ENCODE measurements around the gene CCR9. TPM values are rescaled to one million over a fixed set of nuclear protein-coding genes. Genes with fewer than 3 reads are reported as not detected.

CCR9 gene
- total RNA-seq, 1 experiment from 2014 or later, result not detected

DNA sequence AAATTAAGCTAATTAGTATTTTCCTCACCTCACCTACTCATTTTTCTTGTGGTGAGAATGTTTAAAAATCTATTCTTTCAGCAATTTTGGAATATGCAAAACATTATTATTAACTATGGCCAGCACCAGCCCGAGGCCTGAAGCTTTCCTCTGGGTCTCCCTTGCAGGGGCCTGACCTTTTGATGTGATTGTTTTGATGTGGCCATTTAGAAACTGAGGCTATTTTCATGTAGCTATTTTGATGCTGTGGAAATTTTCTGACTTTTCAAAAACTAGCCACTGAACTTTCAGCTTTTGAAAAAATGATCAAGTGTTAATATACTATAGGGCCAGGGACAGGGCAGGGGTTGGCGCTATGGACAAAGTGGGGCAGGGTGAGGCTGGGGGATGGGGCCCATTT, 8.2 kb upstream of the CCR9 start:
- RAD21 ChIA-PET (ENCODE audit: low non-redundant PET in 1 of 2, low total read pairs in 2 of 2, uncharacterized antibody in 2 of 2, unreplicated experiment in 2 of 2), result no interaction called here
- no peak for DNase-seq (ENCODE audit: low read depth, low spot score)
- H2AFZ ChIP-seq (ENCODE audit: low read depth, low read length, poor library complexity, severe bottlenecking), result no peak overlapping the region
- no peaks in the 10 kb centered on the region for H3K9me2 ChIP-seq (ENCODE audit: insufficient read depth)
- TF ChIP-seq POLR2A (IDR thresholded peaks at IDR 0.05; ENCODE audit: borderline replicate concordance, extremely low read depth, insufficient read depth, insufficient read length), result no peak
- no peak for TF ChIP-seq EGR1 (IDR thresholded peaks at IDR 0.05; ENCODE audit: low read depth)
- TF ChIP-seq YY1 (IDR thresholded peaks at IDR 0.05; ENCODE audit: extremely low read depth, insufficient replicate concordance, low read depth, low read length), result no peak
- TF ChIP-seq SP1 (IDR thresholded peaks at IDR 0.05; ENCODE audit: low read depth), result no peak
- TF ChIP-seq FOSL1 (IDR thresholded peaks at IDR 0.05; ENCODE audit: low read depth), result no peak
- no peak for TF ChIP-seq JUND (IDR thresholded peaks at IDR 0.05)
- no peak for TF ChIP-seq CEBPB (IDR thresholded peaks at IDR 0.05; ENCODE audit: low read depth)
- TF ChIP-seq EZH2 (IDR thresholded peaks at IDR 0.05), result no peak
- no peaks in the 10 kb centered on the region for H4K20me1 ChIP-seq (ENCODE audit: insufficient read depth)
- intact Hi-C loops (cut with micrococcal nuclease), result no loop called here
- CTCF ChIA-PET, result no interaction called here
- no peak for ATAC-seq
- no peak overlapping the region for H3K9ac ChIP-seq (ENCODE audit: low read length)
- H3K9me3 ChIP-seq (ENCODE audit: control insufficient read depth in 1 of 2, insufficient read depth in 1 of 2, low read depth in 1 of 2, low read length in 2 of 2), result no peaks in the 10 kb centered on the region
- H3K27me3 ChIP-seq (ENCODE audit: insufficient read depth, low read length), result no peaks in the 10 kb centered on the region
- no peak overlapping the region for H3K4me2 ChIP-seq (ENCODE audit: low read length)
- H3K4me3 ChIP-seq (replicated peaks in 1 of 2; ENCODE audit: low read depth in 1 of 2, low read length in 2 of 2), result no peak overlapping the region
- H3K79me2 ChIP-seq (ENCODE audit: insufficient read depth, low read length), result no peaks in the 10 kb centered on the region
- POLR2A ChIA-PET, result no interaction called here
- H3K4me1 ChIP-seq (ENCODE audit: control insufficient read depth in 1 of 2, insufficient read depth in 2 of 2, low read length in 2 of 2), result peaks cover 2 to 12% of the 10 kb centered on the region in 2 experiments; a peak in 2 of 4 replicates
- H3K27ac ChIP-seq (ENCODE audit: low read depth, low read length), result no peak overlapping the region
- H3K36me3 ChIP-seq (ENCODE audit: control insufficient read depth in 1 of 2, insufficient read depth in 2 of 2, low read length in 2 of 2), result no peaks in the 10 kb centered on the region
- BruUV-seq (replicated peaks), result no TSS peak

DNA sequence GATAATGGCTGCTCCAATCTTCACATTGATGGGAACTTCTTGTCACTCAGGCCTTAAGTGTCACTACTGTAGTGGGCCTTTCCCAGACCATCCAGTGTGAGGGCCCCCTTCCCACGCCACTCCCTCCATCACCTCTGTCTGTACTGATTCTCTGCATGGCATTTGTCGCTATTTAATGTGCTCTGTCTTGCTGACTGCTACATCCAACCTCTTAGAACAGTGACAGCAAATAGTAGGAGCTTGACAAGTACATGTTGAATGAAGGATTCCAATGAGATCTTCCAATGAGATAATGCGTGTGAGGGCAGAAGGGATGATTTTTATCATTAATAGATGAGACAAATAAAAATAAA, 5.6 kb upstream of the CCR9 start:
- Histone ChIP-seq H3K9me2 (ENCODE audit: insufficient read depth) (no peaks in the 10 kb centered on the region), H2AFZ (ENCODE audit: low read depth, low read length, poor library complexity, severe bottlenecking) (no peak overlapping the region), H3K9ac (ENCODE audit: low read length) (no peak overlapping the region), H3K27me3 (ENCODE audit: insufficient read depth, low read length) (no peaks in the 10 kb centered on the region), H3K79me2 (ENCODE audit: insufficient read depth, low read length) (no peaks in the 10 kb centered on the region), H4K20me1 (ENCODE audit: insufficient read depth) (no peaks in the 10 kb centered on the region), H3K4me3 (replicated peaks in 1 of 2; ENCODE audit: low read depth in 1 of 2, low read length in 2 of 2) (no peak overlapping the region), H3K27ac (ENCODE audit: low read depth, low read length) (no peak overlapping the region), H3K4me1 (ENCODE audit: control insufficient read depth in 1 of 2, insufficient read depth in 2 of 2, low read length in 2 of 2) (peaks cover 2 to 12% of the 10 kb centered on the region in 2 experiments; a peak in 2 of 4 replicates), H3K4me2 (ENCODE audit: low read length) (peak overlapping the region; percentile 35; the same call in 1 of the 2 replicates), H3K9me3 (ENCODE audit: control insufficient read depth in 1 of 2, insufficient read depth in 1 of 2, low read depth in 1 of 2, low read length in 2 of 2) (no peaks in the 10 kb centered on the region), H3K36me3 (ENCODE audit: control insufficient read depth in 1 of 2, insufficient read depth in 2 of 2, low read length in 2 of 2) (no peaks in the 10 kb centered on the region)
- ChIA-PET CTCF (no interaction called here), RAD21 (ENCODE audit: low non-redundant PET in 1 of 2, low total read pairs in 2 of 2, uncharacterized antibody in 2 of 2, unreplicated experiment in 2 of 2) (no interaction called here), POLR2A (no interaction called here)
- no peak for ATAC-seq
- BruUV-seq (replicated peaks), result no TSS peak
- no peak for DNase-seq (ENCODE audit: low read depth, low spot score)
- intact Hi-C loops (cut with micrococcal nuclease), result no loop called here
- TF ChIP-seq POLR2AphosphoS5 (IDR thresholded peaks at IDR 0.05; ENCODE audit: low read depth, low read length), result no peak
- TF ChIP-seq, protein P1, sequence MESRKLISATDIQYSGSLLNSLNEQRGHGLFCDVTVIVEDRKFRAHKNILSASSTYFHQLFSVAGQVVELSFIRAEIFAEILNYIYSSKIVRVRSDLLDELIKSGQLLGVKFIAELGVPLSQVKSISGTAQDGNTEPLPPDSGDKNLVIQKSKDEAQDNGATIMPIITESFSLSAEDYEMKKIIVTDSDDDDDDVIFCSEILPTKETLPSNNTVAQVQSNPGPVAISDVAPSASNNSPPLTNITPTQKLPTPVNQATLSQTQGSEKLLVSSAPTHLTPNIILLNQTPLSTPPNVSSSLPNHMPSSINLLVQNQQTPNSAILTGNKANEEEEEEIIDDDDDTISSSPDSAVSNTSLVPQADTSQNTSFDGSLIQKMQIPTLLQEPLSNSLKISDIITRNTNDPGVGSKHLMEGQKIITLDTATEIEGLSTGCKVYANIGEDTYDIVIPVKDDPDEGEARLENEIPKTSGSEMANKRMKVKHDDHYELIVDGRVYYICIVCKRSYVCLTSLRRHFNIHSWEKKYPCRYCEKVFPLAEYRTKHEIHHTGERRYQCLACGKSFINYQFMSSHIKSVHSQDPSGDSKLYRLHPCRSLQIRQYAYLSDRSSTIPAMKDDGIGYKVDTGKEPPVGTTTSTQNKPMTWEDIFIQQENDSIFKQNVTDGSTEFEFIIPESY (IDR thresholded peaks at IDR 0.05; ENCODE audit: extremely low read depth, insufficient replicate concordance, low read length), result no peak
- TF ChIP-seq, protein P2, sequence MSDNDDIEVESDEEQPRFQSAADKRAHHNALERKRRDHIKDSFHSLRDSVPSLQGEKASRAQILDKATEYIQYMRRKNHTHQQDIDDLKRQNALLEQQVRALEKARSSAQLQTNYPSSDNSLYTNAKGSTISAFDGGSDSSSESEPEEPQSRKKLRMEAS (IDR thresholded peaks at IDR 0.05), result no peak
- no peak for TF ChIP-seq ELF1 (IDR thresholded peaks at IDR 0.05; ENCODE audit: borderline replicate concordance, low read depth)
- TF ChIP-seq YY1 (IDR thresholded peaks at IDR 0.05; ENCODE audit: extremely low read depth, insufficient replicate concordance, low read depth, low read length), result no peak
- TF ChIP-seq, protein P3, sequence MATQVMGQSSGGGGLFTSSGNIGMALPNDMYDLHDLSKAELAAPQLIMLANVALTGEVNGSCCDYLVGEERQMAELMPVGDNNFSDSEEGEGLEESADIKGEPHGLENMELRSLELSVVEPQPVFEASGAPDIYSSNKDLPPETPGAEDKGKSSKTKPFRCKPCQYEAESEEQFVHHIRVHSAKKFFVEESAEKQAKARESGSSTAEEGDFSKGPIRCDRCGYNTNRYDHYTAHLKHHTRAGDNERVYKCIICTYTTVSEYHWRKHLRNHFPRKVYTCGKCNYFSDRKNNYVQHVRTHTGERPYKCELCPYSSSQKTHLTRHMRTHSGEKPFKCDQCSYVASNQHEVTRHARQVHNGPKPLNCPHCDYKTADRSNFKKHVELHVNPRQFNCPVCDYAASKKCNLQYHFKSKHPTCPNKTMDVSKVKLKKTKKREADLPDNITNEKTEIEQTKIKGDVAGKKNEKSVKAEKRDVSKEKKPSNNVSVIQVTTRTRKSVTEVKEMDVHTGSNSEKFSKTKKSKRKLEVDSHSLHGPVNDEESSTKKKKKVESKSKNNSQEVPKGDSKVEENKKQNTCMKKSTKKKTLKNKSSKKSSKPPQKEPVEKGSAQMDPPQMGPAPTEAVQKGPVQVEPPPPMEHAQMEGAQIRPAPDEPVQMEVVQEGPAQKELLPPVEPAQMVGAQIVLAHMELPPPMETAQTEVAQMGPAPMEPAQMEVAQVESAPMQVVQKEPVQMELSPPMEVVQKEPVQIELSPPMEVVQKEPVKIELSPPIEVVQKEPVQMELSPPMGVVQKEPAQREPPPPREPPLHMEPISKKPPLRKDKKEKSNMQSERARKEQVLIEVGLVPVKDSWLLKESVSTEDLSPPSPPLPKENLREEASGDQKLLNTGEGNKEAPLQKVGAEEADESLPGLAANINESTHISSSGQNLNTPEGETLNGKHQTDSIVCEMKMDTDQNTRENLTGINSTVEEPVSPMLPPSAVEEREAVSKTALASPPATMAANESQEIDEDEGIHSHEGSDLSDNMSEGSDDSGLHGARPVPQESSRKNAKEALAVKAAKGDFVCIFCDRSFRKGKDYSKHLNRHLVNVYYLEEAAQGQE (IDR thresholded peaks at IDR 0.05; ENCODE audit: low read depth), result no peak
- TF ChIP-seq ZFX (IDR thresholded peaks at IDR 0.05), result no peak
- no peak for TF ChIP-seq TCF7L2 (IDR thresholded peaks at IDR 0.05; ENCODE audit: borderline replicate concordance, extremely low read depth, insufficient read depth, insufficient read length)
- no peak for TF ChIP-seq RAD21 (IDR thresholded peaks at IDR 0.05; ENCODE audit: low read depth)
- TF ChIP-seq, protein P4, sequence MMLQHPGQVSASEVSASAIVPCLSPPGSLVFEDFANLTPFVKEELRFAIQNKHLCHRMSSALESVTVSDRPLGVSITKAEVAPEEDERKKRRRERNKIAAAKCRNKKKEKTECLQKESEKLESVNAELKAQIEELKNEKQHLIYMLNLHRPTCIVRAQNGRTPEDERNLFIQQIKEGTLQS (IDR thresholded peaks at IDR 0.05), result no peak
- no peak for TF ChIP-seq FOSL1 (IDR thresholded peaks at IDR 0.05; ENCODE audit: low read depth)
- no peak for TF ChIP-seq EZH2 (IDR thresholded peaks at IDR 0.05)

Measured in HCT116 (cell line).